ENCODE data around the gene SNAPC4.

SNAPC4 gene

GRCh38 chr9:136392538-136393449 is 7.2 kb downstream of the SNAPC4 start:
- DNase-seq: no peak

DNA sequence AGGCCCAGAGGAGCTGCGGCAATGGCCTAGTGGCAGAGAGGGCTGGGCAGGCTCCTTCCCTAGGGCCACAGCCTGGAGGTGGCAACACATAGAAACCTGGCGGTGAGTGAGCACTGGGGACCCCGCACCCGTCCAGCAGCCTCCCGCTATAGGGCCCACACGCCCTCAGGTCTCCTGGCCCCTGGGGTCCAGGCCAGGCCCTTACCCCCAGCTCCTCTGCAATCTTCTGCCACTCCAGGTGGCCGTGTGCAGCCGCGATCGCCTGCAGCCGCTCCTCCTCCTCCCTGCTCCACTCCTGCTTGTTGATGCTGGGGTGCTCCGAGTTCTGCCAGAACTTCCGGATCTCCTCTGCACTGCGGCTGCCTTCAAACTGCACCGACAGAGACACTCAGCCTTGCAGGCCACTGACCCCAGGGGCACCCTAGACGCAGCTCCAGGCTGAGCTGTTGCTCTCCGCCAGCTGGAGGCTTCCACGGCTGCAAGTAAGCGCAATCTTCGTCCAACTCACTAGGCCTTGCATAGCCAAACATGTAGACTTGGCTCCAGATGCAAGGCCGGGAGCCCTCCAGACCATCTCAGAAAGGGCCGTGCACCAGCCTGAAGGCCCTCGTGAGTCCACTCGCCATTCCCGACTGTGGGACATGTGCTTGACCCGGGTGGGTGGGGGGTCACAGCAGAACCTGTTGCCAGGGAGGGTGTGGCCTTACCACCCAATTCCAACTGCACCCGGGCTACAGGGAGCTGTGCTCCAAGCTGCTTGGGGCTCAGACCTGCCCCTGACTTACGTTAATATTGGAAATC is 8.0 kb downstream of the SNAPC4 start:
- DNase-seq: no peak

- DNase-seq: no peak
These were observed 10.6 kb downstream of the SNAPC4 start for GRCh38 chr9:136389396-136389795.

- DNase-seq: no peak
These were observed 12.8 kb downstream of the SNAPC4 start for GRCh38 chr9:136387217-136387616.

DNA sequence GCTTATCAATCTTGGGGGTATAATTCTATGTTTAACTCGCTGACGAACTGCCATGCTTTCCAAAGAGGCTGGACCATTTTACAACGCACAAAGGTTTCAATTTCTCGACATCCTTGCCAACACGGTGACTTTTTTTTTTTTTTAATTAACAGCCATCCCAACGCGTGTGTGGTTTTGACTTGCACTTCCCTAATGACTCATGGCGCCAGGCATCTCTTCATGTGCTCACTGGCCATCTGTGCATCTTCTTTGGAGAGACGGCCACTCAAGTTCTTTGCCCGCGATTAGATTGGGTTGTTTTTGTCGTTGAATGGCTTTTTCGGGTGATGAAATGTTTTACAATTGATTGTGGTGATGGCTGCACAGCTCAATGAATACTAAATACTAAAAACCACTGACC is 14.0 kb downstream of the SNAPC4 start:
- DNase-seq: no peak

DNA sequence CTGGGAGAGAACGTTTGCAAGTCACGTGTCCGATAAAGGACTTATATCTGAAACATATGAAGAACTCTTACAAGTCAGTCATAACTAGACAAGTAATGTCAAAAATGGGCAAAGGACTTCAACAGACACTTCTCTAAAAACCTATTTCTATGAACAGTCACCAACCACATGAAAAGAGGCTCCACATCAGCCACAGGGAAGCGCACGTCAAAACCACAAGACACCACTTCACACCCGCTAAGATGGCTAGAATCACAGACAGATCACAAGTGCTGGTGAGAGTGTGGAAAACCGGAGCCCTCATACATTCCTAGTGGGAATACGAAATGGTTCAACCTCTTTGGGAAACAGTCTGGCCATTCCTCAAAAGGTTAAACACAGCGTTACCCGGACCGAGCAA is 15.0 kb downstream of the SNAPC4 start:
- no peak for DNase-seq

DNA sequence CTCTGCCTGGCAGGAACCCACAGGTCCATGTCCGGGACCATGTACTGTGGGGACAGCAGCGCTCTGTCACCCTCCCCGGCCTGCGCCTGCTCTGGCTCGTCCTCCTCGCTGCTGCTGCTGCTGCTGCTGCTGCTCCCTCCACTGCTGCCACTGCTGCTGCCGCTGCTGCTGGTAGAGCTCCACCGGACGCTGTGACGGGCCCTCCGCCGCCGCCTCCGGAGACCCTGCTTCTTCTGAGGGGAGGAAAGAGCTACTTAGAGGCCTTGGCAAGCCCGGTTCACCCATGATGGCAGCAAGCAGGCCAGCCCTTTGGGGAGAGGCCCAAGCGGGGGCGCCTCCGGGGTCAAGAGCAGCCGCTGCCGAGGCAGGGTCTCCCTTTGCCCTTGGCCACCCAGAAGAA is 16.5 kb downstream of the SNAPC4 start:
- DNase-seq: no peak

DNA sequence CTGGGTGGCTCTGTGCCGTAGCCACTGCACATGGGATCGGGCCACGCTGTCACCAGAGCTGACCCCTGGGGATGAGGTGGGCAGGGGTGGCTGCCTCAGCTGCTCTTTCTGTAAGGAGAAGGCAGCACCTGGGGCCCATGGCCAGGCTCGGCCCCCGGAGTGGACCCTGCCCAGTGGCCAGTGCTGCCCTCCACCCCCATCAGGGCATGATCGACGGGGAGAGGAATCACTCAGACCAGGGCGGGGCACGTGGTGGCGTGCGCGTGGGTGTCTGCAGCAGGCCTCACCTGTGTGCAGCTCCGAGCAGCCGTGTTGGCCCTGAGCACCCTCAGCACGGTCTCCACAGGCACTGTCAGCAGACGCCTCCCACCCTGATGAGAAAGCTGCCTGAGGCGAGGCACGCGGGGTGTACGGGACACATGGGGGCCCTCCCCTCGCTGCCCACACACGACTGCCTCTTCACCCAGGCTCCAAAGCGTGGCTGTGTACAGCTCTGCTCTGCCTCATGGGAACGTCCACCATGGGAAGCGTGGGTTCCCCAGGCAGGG is 17.9 kb downstream of the SNAPC4 start:
- no peak for DNase-seq

GRCh38 chr9:136381311-136381710 is 18.7 kb downstream of the SNAPC4 start:
- no peak for DNase-seq

- no peak for DNase-seq
These were observed 19.6 kb downstream of the SNAPC4 start for GRCh38 chr9:136380381-136380780.

- no peak for DNase-seq
These were observed 20.1 kb downstream of the SNAPC4 start for GRCh38 chr9:136379891-136380290.

DNA sequence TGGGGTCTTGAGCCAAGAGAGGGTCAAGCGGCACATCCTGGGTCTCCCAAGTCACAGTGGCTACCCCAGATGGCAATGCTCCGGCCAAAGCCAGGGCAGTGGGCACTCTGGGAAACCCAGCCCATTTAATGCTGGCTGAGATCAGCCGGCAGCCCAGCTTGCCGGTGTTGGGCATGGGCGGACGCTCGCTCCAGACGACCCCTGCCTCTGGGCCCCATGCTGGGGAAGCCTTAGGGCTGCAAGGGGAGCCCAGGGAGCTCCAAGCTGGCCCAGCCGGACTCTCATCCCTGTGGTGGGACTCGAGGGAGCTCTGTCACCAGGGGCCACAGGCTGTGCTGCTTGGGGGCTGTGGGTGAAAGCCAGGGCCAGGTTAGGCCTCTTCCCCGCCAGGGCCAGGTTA is 20.6 kb downstream of the SNAPC4 start:
- DNase-seq: no peak

DNA sequence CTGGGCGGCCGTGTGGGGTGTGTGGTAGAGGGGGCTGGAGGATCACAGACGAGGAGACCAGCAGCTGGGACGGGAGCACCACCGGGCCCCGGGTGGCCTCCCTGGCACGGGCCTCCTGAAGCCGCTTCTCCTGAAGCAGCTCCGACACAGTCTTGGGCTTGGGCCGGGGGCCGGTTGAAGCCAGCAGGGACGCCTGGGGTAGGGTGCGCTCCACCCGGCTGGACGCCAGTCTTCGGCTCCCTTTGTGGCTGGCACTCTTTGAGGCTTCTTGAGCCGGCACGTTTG is 21.0 kb downstream of the SNAPC4 start:
- DNase-seq: no peak

DNA sequence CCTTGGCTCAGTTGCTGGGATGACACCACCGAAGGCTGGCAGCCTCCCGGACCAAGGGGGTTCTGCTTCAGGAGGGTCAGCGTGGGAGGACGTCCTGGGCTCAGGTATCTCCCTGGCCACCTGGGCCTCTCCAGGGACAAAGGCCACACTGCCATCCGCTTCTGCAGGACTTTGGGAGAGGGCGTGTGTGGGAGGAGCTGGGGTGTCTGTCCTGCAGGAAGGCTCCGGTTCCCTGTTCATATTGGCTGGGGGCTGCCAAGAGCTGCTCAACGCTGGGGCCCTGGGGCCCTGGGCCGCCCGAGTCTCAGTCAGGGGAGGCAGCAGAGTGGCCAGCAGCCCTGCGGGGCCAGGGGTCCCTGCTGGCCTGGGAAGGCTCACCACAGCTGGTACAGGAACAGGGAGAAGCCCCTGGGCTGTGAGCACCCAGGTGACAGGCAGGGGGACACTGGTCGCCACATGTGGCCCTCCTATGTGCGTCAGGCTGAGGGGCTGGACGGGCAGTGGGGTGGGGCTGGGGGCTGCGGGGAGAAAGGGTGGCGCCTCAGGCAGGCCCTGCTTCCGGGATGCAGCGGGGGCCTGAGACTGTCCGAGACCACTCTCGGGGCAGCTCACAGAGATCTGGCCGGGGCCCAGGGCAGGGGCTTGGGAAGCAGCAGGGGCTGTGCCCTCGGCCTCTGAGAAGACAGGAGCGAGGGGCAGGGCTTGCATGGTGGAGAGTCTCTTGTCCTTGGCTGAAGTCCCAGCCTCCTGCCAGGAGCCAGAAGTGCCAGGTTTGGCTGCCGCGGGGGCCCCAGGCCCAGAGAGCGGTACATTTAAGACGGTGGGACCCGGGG is 21.6 kb downstream of the SNAPC4 start:
- DNase-seq: no peak

- DNase-seq: no peak
These were observed 22.4 kb downstream of the SNAPC4 start for GRCh38 chr9:136377341-136378169.

DNA sequence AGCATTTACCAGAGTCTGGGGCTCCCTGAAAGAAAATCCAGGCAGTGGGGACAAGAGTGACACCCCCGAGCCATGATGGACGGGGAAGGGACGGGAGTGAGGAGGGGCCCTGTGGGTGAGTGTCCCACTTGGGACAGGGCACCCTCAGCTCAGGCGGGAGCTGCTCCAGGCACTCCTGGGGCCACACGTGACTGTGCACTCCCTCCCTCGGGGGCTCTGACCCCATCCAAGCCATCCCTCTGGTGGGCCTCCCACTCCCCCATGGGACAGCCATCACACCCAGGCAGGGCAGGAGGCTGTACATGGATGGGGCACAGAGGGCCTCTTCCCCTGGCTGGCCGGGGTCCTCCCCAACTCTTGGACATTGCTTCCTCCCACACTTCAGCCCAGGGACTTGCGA is 23.5 kb downstream of the SNAPC4 start:
- no peak for DNase-seq

DNA sequence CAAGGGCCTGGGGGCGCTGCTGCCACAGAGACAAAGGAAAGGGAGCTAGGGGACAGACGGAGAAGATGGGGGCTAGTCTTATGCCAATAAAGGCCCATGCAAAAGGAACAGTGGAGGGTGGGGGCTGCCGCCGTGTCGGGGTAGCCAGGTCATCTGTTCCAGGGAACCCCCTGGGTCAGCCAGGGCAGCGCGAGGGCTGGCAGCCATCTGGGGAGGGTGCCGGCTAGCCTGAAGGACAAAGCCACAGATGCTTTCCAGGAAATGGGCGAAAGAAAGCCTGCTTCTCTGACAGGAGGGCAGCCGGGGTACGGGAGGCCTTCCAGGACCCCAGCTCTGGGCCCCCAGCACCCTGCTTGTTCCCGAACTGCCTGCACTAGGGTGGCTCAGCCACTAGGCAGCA is 24.9 kb downstream of the SNAPC4 start:
- no peak for DNase-seq

DNA sequence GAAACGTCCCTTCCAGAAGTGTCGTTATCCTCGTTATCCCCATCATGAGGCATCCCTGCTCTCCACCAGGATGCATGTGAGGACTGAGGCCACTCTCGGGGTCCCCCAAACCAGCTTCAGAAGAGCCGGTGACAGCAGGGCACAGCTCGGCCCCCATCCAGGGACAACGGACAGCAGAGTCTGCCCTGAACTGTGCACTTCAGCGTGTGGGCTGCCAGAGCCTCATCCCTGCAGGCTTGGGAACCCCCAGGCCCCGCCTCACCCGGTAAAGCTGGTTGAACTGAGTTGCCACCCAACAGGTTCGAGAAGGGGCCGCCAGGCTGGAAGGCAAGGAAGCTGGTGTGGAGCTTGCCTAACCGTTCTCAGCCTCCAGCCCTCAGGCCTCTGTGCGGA is 25.8 kb downstream of the SNAPC4 start:
- DNase-seq: no peak

DNA sequence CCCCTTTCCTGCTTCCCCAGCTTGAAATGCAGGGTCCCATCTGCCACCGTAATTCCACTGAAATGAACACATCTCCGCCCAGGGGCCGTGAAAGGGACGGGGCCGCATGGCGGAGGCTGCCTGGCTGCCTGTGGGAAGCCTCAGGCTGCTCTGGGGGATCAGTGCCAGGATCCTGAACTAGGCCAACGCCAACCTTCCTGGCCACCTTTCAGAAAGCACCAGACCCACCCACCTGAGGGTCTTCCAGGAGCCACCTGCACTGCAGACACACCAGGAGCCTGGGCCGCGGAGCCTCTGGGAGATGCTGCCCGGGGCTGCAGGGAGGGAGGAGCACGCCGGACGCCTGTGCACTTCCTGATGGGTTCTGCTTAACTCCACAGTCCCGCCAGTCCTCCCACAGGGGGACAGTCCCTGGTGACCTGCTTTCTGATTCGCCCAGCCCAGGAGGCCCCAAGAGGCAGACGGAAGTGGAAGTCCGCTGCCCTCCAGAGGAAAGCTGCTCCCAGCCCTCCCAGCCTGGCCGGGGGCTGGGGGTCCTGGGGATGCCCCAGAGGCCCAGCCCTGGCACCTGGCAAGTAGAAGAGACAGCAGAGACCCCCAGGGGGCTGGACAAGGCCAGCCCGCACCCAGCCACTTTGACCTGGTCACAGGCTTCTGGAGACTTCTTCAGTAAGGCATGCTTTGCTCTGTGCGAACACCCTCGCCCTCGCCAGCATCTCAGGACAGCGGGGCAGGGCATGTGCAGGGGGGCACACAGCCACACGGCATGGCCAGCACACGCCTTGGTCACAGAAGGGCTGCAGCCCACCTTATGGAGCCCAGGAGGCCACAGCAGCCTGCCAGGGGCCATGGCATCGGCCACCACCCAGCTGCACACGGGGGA is 26.4 kb downstream of the SNAPC4 start, which contains the start of gene CARD9:
TSS of gene CARD9 (minus strand) at position 370 of the 883 bp plus-strand sequence. CDS start 1,591 bp downstream, outside the sequence.
- no peak for DNase-seq

- DNase-seq: no peak
These were observed 27.2 kb downstream of the SNAPC4 start for GRCh38 chr9:136372561-136373299.

Measured in effector CD4-positive, alpha-beta T cell (primary cell).